Measurements from ENCODE around the gene EBNA1BP2. TPM values are rescaled to one million over a fixed set of nuclear protein-coding genes. Genes with fewer than 3 reads are reported as not detected.
"Not testable (repeated sequence)": the region's sequence is repeated elsewhere in the genome, so short reads cannot be mapped to it uniquely, and the experiment has no call there.

EBNA1BP2 gene
- total RNA-seq, 1 donor from 2014 or later, result 28.4 TPM

GRCh38 chr1:43184388-43184787, 12.3 kb upstream of the EBNA1BP2 start:
- intact Hi-C loops (cut with DNase I), result no loop called here
- DNase-seq (no peak), ATAC-seq (ENCODE audit: poor library complexity) (no peak)

GRCh38 chr1:43177691-43178090, 5.6 kb upstream of the EBNA1BP2 start:
- intact Hi-C loops (cut with DNase I), result no loop called here
- ATAC-seq (ENCODE audit: poor library complexity), result no peak
- DNase-seq, result no peak

- ATAC-seq (ENCODE audit: poor library complexity) (no peak), DNase-seq (no peak)
- intact Hi-C loops (cut with DNase I), result no loop called here
Measured at GRCh38 chr1:43174873-43175272, 2.8 kb upstream of the EBNA1BP2 start.

- ATAC-seq (ENCODE audit: poor library complexity) (peak; percentile 99), DNase-seq (peak; percentile 85)
- intact Hi-C loops (cut with DNase I), result no loop called here
Measured at GRCh38 chr1:43172527-43172972, 460 bp upstream of the EBNA1BP2 start.

- ATAC-seq (ENCODE audit: poor library complexity), result no peak
- DNase-seq, result no peak
- intact Hi-C loops (cut with DNase I), result no loop called here
Measured at GRCh38 chr1:43171312-43171875, 696 bp downstream of the EBNA1BP2 start.

GRCh38 chr1:43165765-43166164, 6.3 kb downstream of the EBNA1BP2 start:
- no peak for DNase-seq
- intact Hi-C loops (cut with DNase I), result no loop called here
- ATAC-seq (ENCODE audit: poor library complexity), result no peak

- ATAC-seq (ENCODE audit: poor library complexity), result no peak
- DNase-seq, result no peak
- intact Hi-C loops (cut with DNase I), result no loop called here
Measured at GRCh38 chr1:43165162-43165561, 6.9 kb downstream of the EBNA1BP2 start.

- intact Hi-C loops (cut with DNase I), result no loop called here
- no peak for DNase-seq
- ATAC-seq (ENCODE audit: poor library complexity), result no peak
Measured at GRCh38 chr1:43156026-43156425, 16.1 kb downstream of the EBNA1BP2 start.

- intact Hi-C loops (cut with DNase I), result no loop called here
- ATAC-seq (ENCODE audit: poor library complexity), result no peak
Measured at GRCh38 chr1:43153443-43153842, 18.6 kb downstream of the EBNA1BP2 start.

GRCh38 chr1:43152866-43153265, 19.2 kb downstream of the EBNA1BP2 start:
- intact Hi-C loops (cut with DNase I), result no loop called here
- ATAC-seq (ENCODE audit: poor library complexity), result no peak
- DNase-seq, result no peak

More at GRCh38 chr1:43153443-43153842, 18.6 kb downstream of the EBNA1BP2 start:
- no peak for DNase-seq

GRCh38 chr1:43149889-43150288, 22.2 kb downstream of the EBNA1BP2 start:
- intact Hi-C loops (cut with DNase I), result no loop called here
- no peak for DNase-seq
- no peak for ATAC-seq (ENCODE audit: poor library complexity)

GRCh38 chr1:43147625-43148327, 24.3 kb downstream of the EBNA1BP2 start:
- DNase-seq, result peak; percentile 83
- peak; percentile 92 for ATAC-seq (ENCODE audit: poor library complexity)
- intact Hi-C loops (cut with DNase I), result no loop called here

GRCh38 chr1:43144237-43144636, 27.9 kb downstream of the EBNA1BP2 start:
- DNase-seq (no peak), ATAC-seq (ENCODE audit: poor library complexity) (no peak)
- intact Hi-C loops (cut with DNase I), result no loop called here

GRCh38 chr1:43143441-43143888, 28.6 kb downstream of the EBNA1BP2 start:
- DNase-seq (no peak), ATAC-seq (ENCODE audit: poor library complexity) (no peak)
- intact Hi-C loops (cut with DNase I), result no loop called here

- intact Hi-C loops (cut with DNase I), result no loop called here
- ATAC-seq (ENCODE audit: poor library complexity) (no peak), DNase-seq (no peak)
Measured at GRCh38 chr1:43140583-43140982, 31.5 kb downstream of the EBNA1BP2 start.

- intact Hi-C loops (cut with DNase I), result no loop called here
- DNase-seq (no peak), ATAC-seq (ENCODE audit: poor library complexity) (no peak)
Measured at GRCh38 chr1:43140010-43140409, 32.1 kb downstream of the EBNA1BP2 start.

GRCh38 chr1:43139295-43139694, 32.8 kb downstream of the EBNA1BP2 start:
- intact Hi-C loops (cut with DNase I); ATAC-seq (ENCODE audit: poor library complexity); DNase-seq: not testable (repeated sequence)

GRCh38 chr1:43137445-43138052, 34.5 kb downstream of the EBNA1BP2 start:
- ATAC-seq (ENCODE audit: poor library complexity), result peak; percentile 93
- intact Hi-C loops (cut with DNase I), result no loop called here
- DNase-seq, result no peak

- no peak for ATAC-seq (ENCODE audit: poor library complexity)
- intact Hi-C loops (cut with DNase I), result no loop called here
- DNase-seq, result no peak
Measured at GRCh38 chr1:43135857-43136781, 36.0 kb downstream of the EBNA1BP2 start.

Measured in Right ventricle myocardium superior (tissue), 1 donor.